Measurements from ENCODE around the gene CPS1.

- TF ChIP-seq EP300 (IDR thresholded peaks at IDR 0.05) (no peak), POLR2A (IDR thresholded peaks at IDR 0.05) (no peak)
These were observed 151.5 kb downstream of the CPS1 start for GRCh38 chr2:210707900-210708299.

Data from upper lobe of left lung (tissue), 4 donors.